ENCODE measurements around the gene EIF3L. TPM values are rescaled to one million over a fixed set of nuclear protein-coding genes. Genes with fewer than 3 reads are reported as not detected.

The EIF3L gene
- total RNA-seq, 1 donor from 2014 or later = 971 TPM

DNA sequence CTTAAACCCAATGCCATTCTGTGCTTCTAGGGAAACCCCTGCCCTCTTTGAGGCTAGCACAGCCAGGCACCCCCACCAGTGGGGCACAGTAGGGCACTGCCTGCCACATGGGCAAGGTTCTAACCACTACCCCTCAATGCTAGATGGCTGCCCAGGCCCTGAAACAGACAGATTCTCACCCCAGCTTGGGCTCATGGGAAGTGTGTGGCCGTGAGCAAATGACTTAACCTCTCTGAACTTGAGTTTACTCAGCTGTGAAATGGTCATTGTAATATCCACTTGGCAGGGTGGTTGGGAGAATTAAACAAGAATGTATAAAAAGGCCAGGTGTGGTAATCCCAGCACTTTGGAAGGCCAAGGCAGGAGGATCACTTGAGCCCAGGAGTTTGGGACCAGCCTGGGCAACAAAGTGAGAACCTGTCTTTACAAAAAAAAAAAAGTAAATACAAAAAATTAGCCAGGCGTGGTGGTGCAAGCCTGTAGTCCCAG is 81.8 kb downstream of the EIF3L start:
- Mint-ChIP-seq H3K9me3 (no peaks in the 10 kb centered on the region), H3K4me1 (peaks cover 12% of the 10 kb centered on the region), H3K36me3 (peaks cover 9% of the 10 kb centered on the region), H3K27me3 (ENCODE audit: insufficient read depth, low read depth) (peaks cover 6% of the 10 kb centered on the region), H3K4me3 (no peak overlapping the region), H3K27ac (no peak overlapping the region)
- no peaks in the 10 kb centered on the region for H3K36me3 ChIP-seq
- no peak for DNase-seq (ENCODE audit: low spot score)
- H3K27me3 ChIP-seq = no peaks in the 10 kb centered on the region
- no peaks in the 10 kb centered on the region for H3K4me1 ChIP-seq
- H2AFZ ChIP-seq (replicated peaks) = no peak overlapping the region
- no peak for TF ChIP-seq EZH2phosphoT487 (IDR thresholded peaks at IDR 0.05)
- no peak for TF ChIP-seq CTCF (IDR thresholded peaks at IDR 0.05)
- no peak for TF ChIP-seq EZH2 (IDR thresholded peaks at IDR 0.05)
- no peaks in the 10 kb centered on the region for H3K9me3 ChIP-seq (ENCODE audit: low read depth)
- no peak overlapping the region for H3K4me3 ChIP-seq
- H3K27ac ChIP-seq = no peak overlapping the region
- peaks cover 8% of the 10 kb centered on the region for H4K20me1 ChIP-seq (ENCODE audit: low read depth)
- no peak overlapping the region for H3K4me2 ChIP-seq
- no peaks in the 10 kb centered on the region for H3K79me2 ChIP-seq (ENCODE audit: low read depth)
- no peaks in the 10 kb centered on the region for H3F3A ChIP-seq (ENCODE audit: low read depth)
- H3K9ac ChIP-seq = no peak overlapping the region

GRCh38 chr22:37931893-37932389 is 82.7 kb downstream of the EIF3L start:
- Histone ChIP-seq H3K27ac (no peak overlapping the region), H3K9me3 (ENCODE audit: low read depth) (no peaks in the 10 kb centered on the region), H3K36me3 (no peaks in the 10 kb centered on the region), H3K4me2 (no peak overlapping the region), H3K79me2 (ENCODE audit: low read depth) (no peaks in the 10 kb centered on the region), H3K27me3 (no peaks in the 10 kb centered on the region), H4K20me1 (ENCODE audit: low read depth) (peaks cover 8% of the 10 kb centered on the region), H3K4me3 (no peak overlapping the region), H3K9ac (no peak overlapping the region), H3F3A (ENCODE audit: low read depth) (no peaks in the 10 kb centered on the region), H2AFZ (replicated peaks) (no peak overlapping the region), H3K4me1 (no peaks in the 10 kb centered on the region)
- Mint-ChIP-seq H3K9me3 (no peaks in the 10 kb centered on the region), H3K4me3 (no peak overlapping the region), H3K27ac (no peak overlapping the region), H3K36me3 (peaks cover 9% of the 10 kb centered on the region), H3K27me3 (ENCODE audit: insufficient read depth, low read depth) (peaks cover 4% of the 10 kb centered on the region), H3K4me1 (peaks cover 12% of the 10 kb centered on the region)
- no peak for TF ChIP-seq EZH2 (IDR thresholded peaks at IDR 0.05)
- no peak for TF ChIP-seq EZH2phosphoT487 (IDR thresholded peaks at IDR 0.05)
- TF ChIP-seq CTCF (IDR thresholded peaks at IDR 0.05) = no peak
- no peak for DNase-seq (ENCODE audit: low spot score)

- Histone ChIP-seq H3K4me3 (no peak overlapping the region), H3K9me3 (ENCODE audit: low read depth) (no peaks in the 10 kb centered on the region), H3K9ac (no peak overlapping the region), H3K79me2 (ENCODE audit: low read depth) (no peaks in the 10 kb centered on the region), H4K20me1 (ENCODE audit: low read depth) (peaks cover 8% of the 10 kb centered on the region), H3F3A (ENCODE audit: low read depth) (no peaks in the 10 kb centered on the region), H3K36me3 (no peaks in the 10 kb centered on the region), H2AFZ (replicated peaks) (no peak overlapping the region), H3K4me1 (no peaks in the 10 kb centered on the region), H3K4me2 (no peak overlapping the region), H3K27ac (no peak overlapping the region), H3K27me3 (no peaks in the 10 kb centered on the region)
- no peaks in the 10 kb centered on the region for H3K9me3 Mint-ChIP-seq
- no peak for TF ChIP-seq EZH2phosphoT487 (IDR thresholded peaks at IDR 0.05)
- TF ChIP-seq EZH2 (IDR thresholded peaks at IDR 0.05) = no peak
- TF ChIP-seq CTCF (IDR thresholded peaks at IDR 0.05) = no peak
- H3K27me3 Mint-ChIP-seq (ENCODE audit: insufficient read depth, low read depth) = peaks cover 4% of the 10 kb centered on the region
- peaks cover 12% of the 10 kb centered on the region for H3K4me1 Mint-ChIP-seq
- DNase-seq (ENCODE audit: low spot score) = no peak
- H3K36me3 Mint-ChIP-seq = peaks cover 9% of the 10 kb centered on the region
- H3K4me3 Mint-ChIP-seq = no peak overlapping the region
- H3K27ac Mint-ChIP-seq = no peak overlapping the region
Observed at GRCh38 chr22:37932401-37932800, 83.2 kb downstream of the EIF3L start.
